GM12874 (cell line): ENCODE results near the gene VSIR.

Experiments
- CTCF ChIP-seq: IDR thresholded peaks from 2 replicates; pipeline ENCODE4 v1.5.1; 2011; ENCODE audit warnings: low read depth, mild to moderate bottlenecking, control low read depth, low read length, moderate library complexity; ENCODE audit not compliant: insufficient read depth

VSIR gene

GRCh38 chr10:71811351-71811750 lies 38.0 kb upstream of the VSIR start:
- TF ChIP-seq CTCF: no peak

- TF ChIP-seq CTCF: no peak
Measured at GRCh38 chr10:71810048-71810750, 36.9 kb upstream of the VSIR start.

GRCh38 chr10:71809628-71810027 lies 36.3 kb upstream of the VSIR start:
- TF ChIP-seq CTCF: no peak

GRCh38 chr10:71807557-71808510 lies 34.5 kb upstream of the VSIR start:
- TF ChIP-seq CTCF: no peak

- TF ChIP-seq CTCF: no peak
Measured at GRCh38 chr10:71806704-71807556, 33.6 kb upstream of the VSIR start.

DNA sequence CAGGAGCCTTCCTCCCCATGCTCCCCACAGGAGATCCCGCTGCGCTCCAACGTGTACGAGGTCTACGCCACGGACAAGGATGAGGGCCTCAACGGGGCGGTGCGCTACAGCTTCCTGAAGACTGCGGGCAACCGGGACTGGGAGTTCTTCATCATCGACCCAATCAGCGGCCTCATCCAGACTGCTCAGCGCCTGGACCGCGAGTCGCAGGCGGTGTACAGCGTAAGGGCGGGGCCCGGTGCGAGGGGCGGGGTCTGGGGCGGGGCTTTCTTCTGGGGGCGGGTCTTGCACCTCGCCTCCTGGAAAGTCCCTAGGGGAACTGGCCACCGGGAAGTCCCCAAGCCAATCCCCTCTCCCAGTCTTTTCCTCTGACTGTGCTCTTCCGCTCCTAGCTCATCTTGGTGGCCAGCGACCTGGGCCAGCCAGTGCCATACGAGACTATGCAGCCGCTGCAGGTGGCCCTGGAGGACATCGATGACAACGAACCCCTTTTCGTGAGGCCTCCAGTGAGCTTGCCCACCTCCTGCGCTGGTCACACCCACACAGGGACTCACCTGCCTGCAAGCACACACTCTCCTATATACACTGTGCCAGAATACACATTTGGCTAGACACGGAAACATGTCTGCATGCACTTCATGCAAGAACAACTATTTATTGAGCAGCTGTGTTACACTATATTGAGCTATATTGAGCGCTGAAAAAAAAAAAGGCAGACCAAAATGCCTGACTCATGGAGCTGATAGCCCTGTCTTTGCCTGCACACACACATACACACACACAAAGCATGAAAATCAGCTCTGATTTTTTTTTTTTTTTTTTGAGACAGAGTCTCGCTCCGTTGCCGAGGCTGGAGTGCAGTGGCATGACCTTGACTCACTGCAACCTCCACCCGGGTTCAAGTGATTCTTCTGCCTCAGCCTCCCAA lies 32.7 kb upstream of the VSIR start:
- TF ChIP-seq CTCF: no peak
